WERI-Rb-1 (cell line): Measurements from ENCODE around the gene DUSP6.
A peak's percentile ranks its signal among the peaks of the same experiment; 100 is the strongest.

Source experiments
- DNase-seq: peaks from one replicate; pipeline ENCODE4 v3.0.0-alpha.2; 2020
- H3K27ac ChIP-seq: fragments of 250-450 bp; sonication (Bioruptor Pico); 2 replicates; pipeline ENCODE4 v1.5.1; 2020; ENCODE audit warnings: mild to moderate bottlenecking, moderate library complexity
- H3K27me3 ChIP-seq: fragments of 250-450 bp; sonication (Bioruptor Pico); 2 replicates; pipeline ENCODE4 v1.5.1; 2021; ENCODE audit warnings: mild to moderate bottlenecking, low read depth, moderate library complexity; ENCODE audit not compliant: insufficient read depth, severe bottlenecking
- H3K36me3 ChIP-seq: fragments of 250-450 bp; sonication (Bioruptor Pico); 2 replicates; pipeline ENCODE4 v1.5.1; 2020; ENCODE audit warnings: mild to moderate bottlenecking, moderate library complexity
- H3K4me3 ChIP-seq: 2 replicates; pipeline ENCODE4 v1.5.1; 2011; ENCODE audit warnings: low read depth, mild to moderate bottlenecking, control low read depth, low read length
- H3K9me3 ChIP-seq: fragments of 250-450 bp; sonication (Bioruptor Pico); 2 replicates; pipeline ENCODE4 v1.5.1; 2021; ENCODE audit warnings: mild to moderate bottlenecking, moderate library complexity; ENCODE audit not compliant: severe bottlenecking
- CTCF ChIP-seq: IDR thresholded peaks from 2 replicates; pipeline ENCODE4 v1.5.1; 2011; ENCODE audit warnings: low read depth, mild to moderate bottlenecking, control low read depth, inconsistent platforms, low read length

Gene DUSP6

GRCh38 chr12:89319606-89320005 is 32.7 kb downstream of the DUSP6 start:
- no peak for DNase-seq
- Histone ChIP-seq H3K9me3 (no peaks in the 10 kb centered on the region), H3K27me3 (no peaks in the 10 kb centered on the region), H3K4me3 (no peak overlapping the region), H3K36me3 (no peaks in the 10 kb centered on the region), H3K27ac (no peak overlapping the region)
- TF ChIP-seq CTCF: no peak

GRCh38 chr12:89319122-89319521 is 33.2 kb downstream of the DUSP6 start:
- Histone ChIP-seq H3K27me3 (no peaks in the 10 kb centered on the region), H3K27ac (no peak overlapping the region), H3K4me3 (no peak overlapping the region), H3K9me3 (no peaks in the 10 kb centered on the region), H3K36me3 (no peaks in the 10 kb centered on the region)
- TF ChIP-seq CTCF: no peak
- DNase-seq: peak; percentile 66

GRCh38 chr12:89316705-89317139 is 35.6 kb downstream of the DUSP6 start:
- TF ChIP-seq CTCF: no peak
- H3K36me3 ChIP-seq: no peaks in the 10 kb centered on the region
- no peak overlapping the region for H3K27ac ChIP-seq
- H3K9me3 ChIP-seq: no peaks in the 10 kb centered on the region
- DNase-seq: no peak
- H3K27me3 ChIP-seq: no peaks in the 10 kb centered on the region
- H3K4me3 ChIP-seq: no peak overlapping the region

- Histone ChIP-seq H3K9me3 (no peaks in the 10 kb centered on the region), H3K27me3 (no peaks in the 10 kb centered on the region)
- no peak for DNase-seq
These were observed 38.1 kb downstream of the DUSP6 start for GRCh38 chr12:89314060-89314761.

GRCh38 chr12:89311703-89312293 is 40.5 kb downstream of the DUSP6 start:
- no peaks in the 10 kb centered on the region for H3K36me3 ChIP-seq
- H3K9me3 ChIP-seq: no peaks in the 10 kb centered on the region
- no peak for DNase-seq
- TF ChIP-seq CTCF: no peak
- H3K4me3 ChIP-seq: no peak overlapping the region
- no peak overlapping the region for H3K27ac ChIP-seq
- H3K27me3 ChIP-seq: no peaks in the 10 kb centered on the region

More at GRCh38 chr12:89314060-89314761, 38.1 kb downstream of the DUSP6 start:
- no peak overlapping the region for H3K27ac ChIP-seq
- TF ChIP-seq CTCF: no peak
- H3K4me3 ChIP-seq: no peak overlapping the region
- no peaks in the 10 kb centered on the region for H3K36me3 ChIP-seq
